IPS-20b (cell line): Measurements from ENCODE around the gene MACROH2A1.

Source experiments
- H3K27ac ChIP-seq: one replicate; pipeline ENCODE4 v1.5.1; 2013; ENCODE audit warnings: low read length
- H3K27me3 ChIP-seq: 2 replicates; pipeline ENCODE4 v1.6.1; 2013; ENCODE audit warnings: mild to moderate bottlenecking, low read length, inconsistent platforms; ENCODE audit not compliant: insufficient read depth
- H3K36me3 ChIP-seq: 2 replicates; pipeline ENCODE4 v1.6.1; 2013; ENCODE audit warnings: low read depth, mild to moderate bottlenecking, inconsistent platforms, low read length, moderate library complexity; ENCODE audit not compliant: insufficient read depth
- H3K4me1 ChIP-seq: 2 replicates; pipeline ENCODE4 v1.6.1; 2013; ENCODE audit warnings: mild to moderate bottlenecking, control low read depth, inconsistent platforms, low read length, moderate library complexity; ENCODE audit not compliant: insufficient read depth
- H3K4me3 ChIP-seq: 2 replicates; pipeline ENCODE4 v1.5.1; 2013; ENCODE audit warnings: mild to moderate bottlenecking, low read length, inconsistent platforms
- H3K9ac ChIP-seq: 2 replicates; pipeline ENCODE4 v1.6.1; 2013; ENCODE audit warnings: low read depth, mild to moderate bottlenecking, inconsistent platforms, low read length, moderate library complexity
- H3K9me3 ChIP-seq: 2 replicates; pipeline ENCODE4 v1.6.1; 2013; ENCODE audit warnings: mild to moderate bottlenecking, low read depth, low read length, inconsistent platforms; ENCODE audit not compliant: insufficient read depth

Gene MACROH2A1

GRCh38 chr5:135320718-135321484 is 78.1 kb downstream of the MACROH2A1 start:
- Histone ChIP-seq H3K9me3 (no peaks in the 10 kb centered on the region), H3K27me3 (no peaks in the 10 kb centered on the region)

GRCh38 chr5:135319928-135320606 is 79.0 kb downstream of the MACROH2A1 start:
- H3K9ac ChIP-seq, result no peak overlapping the region
- H3K27me3 ChIP-seq, result no peaks in the 10 kb centered on the region
- H3K9me3 ChIP-seq, result no peaks in the 10 kb centered on the region
- H3K4me1 ChIP-seq, result no peaks in the 10 kb centered on the region
- no peak overlapping the region for H3K4me3 ChIP-seq
- H3K27ac ChIP-seq, result no peak overlapping the region
- no peaks in the 10 kb centered on the region for H3K36me3 ChIP-seq

More at GRCh38 chr5:135320718-135321484, 78.1 kb downstream of the MACROH2A1 start:
- Histone ChIP-seq H3K4me1 (no peaks in the 10 kb centered on the region), H3K4me3 (no peak overlapping the region), H3K27ac (no peak overlapping the region), H3K36me3 (no peaks in the 10 kb centered on the region), H3K9ac (no peak overlapping the region)

GRCh38 chr5:135319458-135319857 is 79.6 kb downstream of the MACROH2A1 start:
- H3K4me1 ChIP-seq, result no peaks in the 10 kb centered on the region
- H3K4me3 ChIP-seq, result no peak overlapping the region
- no peaks in the 10 kb centered on the region for H3K9me3 ChIP-seq
- H3K9ac ChIP-seq, result no peak overlapping the region
- H3K27me3 ChIP-seq, result no peaks in the 10 kb centered on the region
- no peaks in the 10 kb centered on the region for H3K36me3 ChIP-seq
- no peak overlapping the region for H3K27ac ChIP-seq

- Histone ChIP-seq H3K27me3 (no peaks in the 10 kb centered on the region), H3K4me1 (no peaks in the 10 kb centered on the region), H3K4me3 (no peak overlapping the region), H3K36me3 (no peaks in the 10 kb centered on the region), H3K9ac (no peak overlapping the region), H3K9me3 (no peaks in the 10 kb centered on the region), H3K27ac (no peak overlapping the region)
Measured at GRCh38 chr5:135318924-135319323, 80.1 kb downstream of the MACROH2A1 start.

- no peak overlapping the region for H3K27ac ChIP-seq
Measured at GRCh38 chr5:135318037-135318436, 81.0 kb downstream of the MACROH2A1 start.

GRCh38 chr5:135317286-135317685 is 81.7 kb downstream of the MACROH2A1 start:
- H3K36me3 ChIP-seq, result no peaks in the 10 kb centered on the region
- no peaks in the 10 kb centered on the region for H3K4me1 ChIP-seq
- no peak overlapping the region for H3K9ac ChIP-seq
- no peaks in the 10 kb centered on the region for H3K9me3 ChIP-seq
- no peak overlapping the region for H3K27ac ChIP-seq
- H3K27me3 ChIP-seq, result no peaks in the 10 kb centered on the region
- no peak overlapping the region for H3K4me3 ChIP-seq

More at GRCh38 chr5:135318037-135318436, 81.0 kb downstream of the MACROH2A1 start:
- H3K27me3 ChIP-seq, result no peaks in the 10 kb centered on the region
- no peaks in the 10 kb centered on the region for H3K9me3 ChIP-seq
- no peak overlapping the region for H3K9ac ChIP-seq
- H3K36me3 ChIP-seq, result no peaks in the 10 kb centered on the region
- no peak overlapping the region for H3K4me3 ChIP-seq
- no peaks in the 10 kb centered on the region for H3K4me1 ChIP-seq

GRCh38 chr5:135315386-135315785 is 83.6 kb downstream of the MACROH2A1 start:
- H3K36me3 ChIP-seq, result no peaks in the 10 kb centered on the region
- H3K27ac ChIP-seq, result no peak overlapping the region
- H3K9ac ChIP-seq, result no peak overlapping the region
- no peak overlapping the region for H3K4me3 ChIP-seq
- no peaks in the 10 kb centered on the region for H3K9me3 ChIP-seq
- no peaks in the 10 kb centered on the region for H3K27me3 ChIP-seq
- H3K4me1 ChIP-seq, result no peaks in the 10 kb centered on the region

GRCh38 chr5:135313946-135314345 is 85.1 kb downstream of the MACROH2A1 start:
- H3K4me1 ChIP-seq, result no peaks in the 10 kb centered on the region
- H3K36me3 ChIP-seq, result no peaks in the 10 kb centered on the region
- H3K9me3 ChIP-seq, result no peaks in the 10 kb centered on the region
- no peak overlapping the region for H3K9ac ChIP-seq
- H3K4me3 ChIP-seq, result no peak overlapping the region
- H3K27me3 ChIP-seq, result peaks cover 5% of the 10 kb centered on the region; the same call in 1 of the 2 replicates
- H3K27ac ChIP-seq, result no peak overlapping the region

GRCh38 chr5:135313405-135313804 is 85.6 kb downstream of the MACROH2A1 start:
- peaks cover 8% of the 10 kb centered on the region; the same call in 1 of the 2 replicates for H3K27me3 ChIP-seq
- H3K4me1 ChIP-seq, result no peaks in the 10 kb centered on the region
- no peak overlapping the region for H3K9ac ChIP-seq
- no peaks in the 10 kb centered on the region for H3K36me3 ChIP-seq
- no peak overlapping the region for H3K27ac ChIP-seq
- no peaks in the 10 kb centered on the region for H3K9me3 ChIP-seq
- H3K4me3 ChIP-seq, result no peak overlapping the region

GRCh38 chr5:135312255-135312935 is 86.6 kb downstream of the MACROH2A1 start:
- Histone ChIP-seq H3K27me3 (peaks cover 18% of the 10 kb centered on the region; the same call in 1 of the 2 replicates), H3K9me3 (no peaks in the 10 kb centered on the region), H3K27ac (no peak overlapping the region), H3K9ac (no peak overlapping the region), H3K4me3 (no peak overlapping the region), H3K36me3 (no peaks in the 10 kb centered on the region), H3K4me1 (no peaks in the 10 kb centered on the region)

- H3K36me3 ChIP-seq, result no peaks in the 10 kb centered on the region
- H3K27ac ChIP-seq, result no peak overlapping the region
- no peaks in the 10 kb centered on the region for H3K9me3 ChIP-seq
- peaks cover 23% of the 10 kb centered on the region; the same call in 1 of the 2 replicates for H3K27me3 ChIP-seq
- 0 out of 2 replicates have a peak, but pooled peaks cover 2% of the 10 kb centered on the region for H3K4me1 ChIP-seq
- no peak overlapping the region for H3K4me3 ChIP-seq
- no peak overlapping the region for H3K9ac ChIP-seq
Measured at GRCh38 chr5:135310328-135310989, 88.6 kb downstream of the MACROH2A1 start.
